ENCODE data around the gene JKAMP. TPM values are rescaled to one million over a fixed set of nuclear protein-coding genes. Genes with fewer than 3 reads are reported as not detected.

The JKAMP gene
- total RNA-seq, 2 experiments from 2014 or later = 21.1 to 24.9 TPM

GRCh38 chr14:59540852-59541251, 56.5 kb downstream of the JKAMP start:
- H3K9me3 ChIP-seq (ENCODE audit: low read length) = no peaks in the 10 kb centered on the region
- intact Hi-C loops (cut with micrococcal nuclease; ENCODE audit: unreplicated experiment) = no loop called here
- TF ChIP-seq EZH2phosphoT487 (IDR thresholded peaks at IDR 0.05; ENCODE audit: borderline replicate concordance, low read depth, low read length) (no peak), CTCF (conservative IDR thresholded peaks at IDR 0.05; ENCODE audit: low read length) (no peak)
- POLR2A ChIA-PET = no interaction called here
- H3K4me2 ChIP-seq (ENCODE audit: low read length) = no peak overlapping the region
- H3K4me3 ChIP-seq (ENCODE audit: low read depth, low read length, poor library complexity, severe bottlenecking) = no peak overlapping the region
- no peaks in the 10 kb centered on the region for H4K20me1 ChIP-seq (ENCODE audit: insufficient read depth, low read length)
- no peaks in the 10 kb centered on the region for H3K79me2 ChIP-seq (ENCODE audit: insufficient read depth, low read depth, low read length)
- no peak overlapping the region for H3K27ac ChIP-seq (ENCODE audit: low read depth, low read length, poor library complexity, severe bottlenecking)
- no peaks in the 10 kb centered on the region for H3K36me3 ChIP-seq (ENCODE audit: insufficient read depth, low read length)
- no peak for DNase-seq (ENCODE audit: low spot score)
- no peaks in the 10 kb centered on the region for H3K9me2 ChIP-seq (ENCODE audit: insufficient read depth, low read length)
- CTCF ChIA-PET (ENCODE audit: unreplicated experiment) = no interaction called here
- H3K4me1 ChIP-seq (ENCODE audit: insufficient read depth, low read length, poor library complexity, severe bottlenecking) = no peaks in the 10 kb centered on the region
- no peak overlapping the region for H2AFZ ChIP-seq (ENCODE audit: low read length)
- BruUV-seq (replicated peaks) = no TSS peak

GRCh38 chr14:59541731-59542130, 57.4 kb downstream of the JKAMP start:
- H3K36me3 ChIP-seq (ENCODE audit: insufficient read depth, low read length) = no peaks in the 10 kb centered on the region
- POLR2A ChIA-PET = interaction anchor here (0.8 kb wide), 1 partner anchor 8 kb away, joined by 3 read pairs; no protein-coding TSS in a partner anchor

More at GRCh38 chr14:59541731-59542130, 57.4 kb downstream of the JKAMP start:
- Histone ChIP-seq H4K20me1 (ENCODE audit: insufficient read depth, low read length) (no peaks in the 10 kb centered on the region), H3K4me2 (ENCODE audit: low read length) (no peak overlapping the region), H3K9me2 (ENCODE audit: insufficient read depth, low read length) (no peaks in the 10 kb centered on the region), H3K27ac (ENCODE audit: low read depth, low read length, poor library complexity, severe bottlenecking) (no peak overlapping the region), H3K9me3 (ENCODE audit: low read length) (no peaks in the 10 kb centered on the region), H3K79me2 (ENCODE audit: insufficient read depth, low read depth, low read length) (no peaks in the 10 kb centered on the region), H3K4me1 (ENCODE audit: insufficient read depth, low read length, poor library complexity, severe bottlenecking) (no peaks in the 10 kb centered on the region), H2AFZ (ENCODE audit: low read length) (no peak overlapping the region), H3K4me3 (ENCODE audit: low read depth, low read length, poor library complexity, severe bottlenecking) (no peak overlapping the region)
- CTCF ChIA-PET (ENCODE audit: unreplicated experiment) = no interaction called here
- no peak for DNase-seq (ENCODE audit: low spot score)
- intact Hi-C loops (cut with micrococcal nuclease; ENCODE audit: unreplicated experiment) = no loop called here
- no TSS peak for BruUV-seq (replicated peaks)
- no peak for TF ChIP-seq CTCF (conservative IDR thresholded peaks at IDR 0.05; ENCODE audit: low read length)
- no peak for TF ChIP-seq EZH2phosphoT487 (IDR thresholded peaks at IDR 0.05; ENCODE audit: borderline replicate concordance, low read depth, low read length)

All from OCI-LY7 (cell line).